Stimulated activated CD8-positive, alpha-beta memory T cell treated with anti-CD3 and anti-CD28 coated beads, Interleukin-4, amount 100 ng/mL, for 24 hours (primary cell): ENCODE results near the gene THOC5.

Experiments
- DNase-seq: peaks from one replicate; pipeline ENCODE4 v3.0.0-alpha.2; 2020; ENCODE audit warnings: low read depth

Gene THOC5

DNA sequence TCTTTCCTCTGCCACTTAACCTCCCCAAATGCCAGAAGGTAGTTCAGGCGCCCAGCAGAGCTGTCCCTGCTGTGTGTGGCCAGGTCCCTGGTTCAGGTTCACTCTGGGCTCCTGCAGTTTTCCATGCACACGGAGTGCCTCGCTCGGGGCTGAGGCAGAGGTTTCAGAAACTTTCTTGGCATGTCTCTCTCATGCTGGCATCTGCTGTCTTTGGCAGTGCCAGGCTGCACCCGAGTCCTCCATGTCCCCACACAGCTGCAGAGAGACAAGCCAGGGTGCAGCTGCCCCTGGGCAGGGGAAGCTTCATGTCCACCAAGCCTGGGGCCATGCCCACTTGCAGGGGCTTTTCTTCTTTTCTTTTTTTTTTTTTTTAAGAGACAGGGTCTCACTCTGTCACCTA is 80.6 kb downstream of the THOC5 start:
- no peak for DNase-seq

DNA sequence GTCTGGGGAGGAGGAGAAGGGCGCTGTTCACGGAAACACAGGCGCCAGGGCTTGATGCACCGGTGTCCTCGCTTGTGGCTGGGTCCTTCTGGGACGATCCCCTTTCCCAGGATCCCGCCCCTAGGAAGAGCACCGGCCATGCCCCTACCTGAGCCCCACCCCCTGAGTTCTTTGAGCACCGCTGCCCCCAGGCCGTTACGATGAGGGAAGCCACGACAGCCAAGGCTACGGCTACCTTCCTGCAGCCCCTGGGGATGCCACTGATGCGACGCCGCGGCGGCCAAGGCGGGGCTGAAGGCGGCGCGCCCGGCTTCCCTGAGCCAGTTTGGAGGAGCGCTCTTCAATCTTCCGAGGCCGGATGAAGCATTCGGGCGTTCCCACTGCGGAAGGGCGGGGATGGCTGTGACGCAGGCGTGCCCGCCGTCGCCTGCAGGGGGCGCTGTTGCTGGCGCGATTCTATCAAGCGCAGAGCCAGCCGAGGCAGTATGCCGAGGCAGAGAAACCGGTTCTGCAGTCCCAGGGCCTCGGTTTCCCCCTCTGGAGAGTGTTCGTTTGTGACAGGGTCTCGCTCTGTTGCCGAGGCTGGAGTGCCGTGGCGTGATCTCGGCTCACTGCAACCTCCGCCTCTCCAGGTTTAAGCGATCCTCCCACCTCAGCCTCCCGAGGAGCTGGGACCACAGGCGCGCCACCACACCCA is 83.2 kb downstream of the THOC5 start:
- peak; percentile 60 for DNase-seq

DNA sequence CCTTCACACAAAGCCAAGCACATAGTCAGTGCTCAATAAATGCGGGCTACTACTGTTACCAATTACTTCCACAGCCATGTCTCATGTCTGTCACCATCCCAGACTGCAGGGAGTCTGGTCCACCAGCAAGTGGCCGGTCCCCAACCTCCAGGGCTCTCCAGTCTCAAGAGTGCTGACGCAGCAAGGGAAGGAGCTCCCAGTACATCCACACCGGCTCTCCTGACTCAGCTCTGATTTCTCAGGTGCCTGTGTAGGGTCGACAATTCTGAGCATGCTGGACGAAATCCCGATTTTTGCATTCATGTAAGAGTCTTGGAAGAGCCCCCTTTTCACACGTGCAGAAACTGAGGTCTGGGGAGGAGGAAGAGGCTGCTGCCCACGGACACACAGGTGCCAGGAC is 83.8 kb downstream of the THOC5 start:
- no peak for DNase-seq

DNA sequence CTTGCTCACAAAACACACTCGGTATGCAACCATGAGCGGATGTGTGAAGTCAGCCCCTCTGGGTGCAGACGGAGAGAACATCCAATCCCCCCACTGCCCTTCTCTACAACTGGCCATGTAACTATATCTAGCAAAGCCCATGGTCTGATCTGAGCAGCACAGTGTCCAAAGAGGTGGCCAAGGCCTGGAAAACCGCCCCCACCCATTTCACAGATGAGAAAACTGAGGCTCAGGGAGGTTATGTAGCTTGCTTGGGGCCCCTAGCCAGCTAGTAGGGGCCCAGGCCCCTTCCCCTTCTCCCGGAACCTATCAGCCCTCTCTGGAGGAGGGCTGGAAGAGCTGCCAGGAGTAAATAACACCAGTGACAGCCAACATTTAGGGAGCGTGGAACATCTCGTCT is 89.0 kb downstream of the THOC5 start:
- DNase-seq = no peak

DNA sequence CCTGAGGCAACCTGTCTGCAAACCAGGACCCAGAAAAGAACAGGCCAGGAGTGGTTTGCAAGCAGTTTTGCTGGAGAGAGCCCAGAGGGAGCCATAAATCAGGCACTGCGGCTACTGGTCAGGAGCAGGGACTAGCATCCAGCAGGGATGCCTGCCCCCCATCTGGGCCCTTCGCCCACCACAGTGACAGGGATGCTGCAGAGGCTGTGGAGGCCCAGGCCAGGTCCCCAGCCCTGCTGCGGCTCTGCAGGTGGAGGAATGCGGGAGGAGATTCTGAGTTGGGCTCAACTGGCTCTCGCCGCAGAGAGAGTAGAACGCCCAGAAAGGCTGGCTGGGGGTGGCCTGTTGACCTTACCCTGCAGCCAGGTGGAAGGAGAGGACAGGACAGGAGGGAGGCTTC is 89.9 kb downstream of the THOC5 start:
- DNase-seq = no peak

DNA sequence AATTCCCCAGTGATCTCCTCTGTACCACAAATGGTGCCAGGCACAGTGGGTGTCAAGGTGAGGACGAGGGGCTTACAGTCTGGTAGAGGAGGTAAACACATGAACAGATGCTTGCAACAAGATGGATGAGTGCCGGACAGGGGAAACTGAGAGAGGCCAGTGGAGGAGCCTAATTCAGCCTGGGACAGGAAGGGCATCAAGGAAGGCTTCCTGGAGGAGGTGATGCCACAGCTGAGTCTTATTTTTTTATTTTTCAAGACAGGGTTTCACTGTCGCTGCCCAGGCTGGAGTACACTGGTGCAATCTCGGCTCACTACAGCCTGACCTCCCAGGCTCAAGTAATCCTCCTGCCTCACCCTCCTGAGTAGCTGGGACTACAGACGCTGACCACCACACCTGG is 92.3 kb downstream of the THOC5 start:
- no peak for DNase-seq

DNA sequence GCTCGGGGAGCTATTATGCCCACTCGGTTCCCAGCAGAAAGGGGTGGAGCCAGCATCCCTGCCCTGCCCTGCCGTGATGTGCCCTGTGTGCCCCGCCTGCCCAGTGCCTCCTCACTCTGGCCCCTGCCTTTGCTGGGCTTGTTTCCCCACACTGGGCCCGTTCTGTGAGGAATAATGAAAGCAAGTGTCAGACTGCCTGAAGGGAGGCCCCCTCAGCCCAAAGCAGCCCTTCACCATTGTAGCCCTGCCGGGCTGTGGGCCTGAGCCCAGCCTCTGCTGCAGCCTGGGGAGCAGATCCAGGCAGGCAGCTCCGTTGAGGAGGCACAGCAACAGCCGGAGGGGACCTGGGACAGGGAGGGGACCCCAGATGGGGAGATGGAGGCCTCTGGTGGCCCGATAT is 93.8 kb downstream of the THOC5 start:
- no peak for DNase-seq

DNA sequence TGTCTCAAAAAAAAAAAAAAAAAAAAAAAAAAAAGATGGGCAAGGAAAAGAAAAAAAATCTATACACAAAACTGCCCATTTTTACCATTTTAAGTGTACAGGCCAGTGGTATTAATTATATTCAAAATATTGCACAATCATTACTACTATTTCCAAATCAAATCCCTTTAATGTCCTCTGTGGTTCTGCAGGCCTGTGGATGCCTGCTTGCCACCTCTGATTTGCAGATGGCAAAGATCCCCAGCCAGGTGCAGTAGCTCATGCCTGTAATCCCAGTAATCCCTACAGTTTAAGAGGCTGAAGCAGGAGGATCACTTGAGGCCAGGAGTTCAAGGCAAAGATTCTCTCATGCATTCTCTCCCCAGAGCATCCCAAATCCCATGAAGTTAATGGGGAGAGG is 95.0 kb downstream of the THOC5 start:
- DNase-seq = no peak

DNA sequence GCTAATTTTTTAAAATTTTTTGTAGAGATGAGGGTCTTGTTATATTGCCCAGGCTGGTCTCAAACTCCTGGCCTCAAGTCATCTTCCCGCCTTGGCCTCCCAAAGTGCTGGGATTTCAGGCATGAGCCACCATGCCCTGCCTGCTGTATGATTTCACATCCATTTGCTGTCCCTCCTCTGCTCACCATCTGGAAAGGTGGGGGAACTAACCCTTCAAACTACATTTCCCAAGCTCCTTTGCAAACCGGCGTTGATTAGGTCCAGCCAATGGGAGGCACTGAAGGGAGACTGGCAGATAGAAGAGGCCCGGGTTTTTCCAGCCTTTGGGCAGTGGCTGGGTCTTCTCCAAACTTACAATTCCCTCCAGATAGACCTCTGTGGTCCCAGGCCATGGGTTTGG is 95.8 kb downstream of the THOC5 start:
- DNase-seq = no peak

DNA sequence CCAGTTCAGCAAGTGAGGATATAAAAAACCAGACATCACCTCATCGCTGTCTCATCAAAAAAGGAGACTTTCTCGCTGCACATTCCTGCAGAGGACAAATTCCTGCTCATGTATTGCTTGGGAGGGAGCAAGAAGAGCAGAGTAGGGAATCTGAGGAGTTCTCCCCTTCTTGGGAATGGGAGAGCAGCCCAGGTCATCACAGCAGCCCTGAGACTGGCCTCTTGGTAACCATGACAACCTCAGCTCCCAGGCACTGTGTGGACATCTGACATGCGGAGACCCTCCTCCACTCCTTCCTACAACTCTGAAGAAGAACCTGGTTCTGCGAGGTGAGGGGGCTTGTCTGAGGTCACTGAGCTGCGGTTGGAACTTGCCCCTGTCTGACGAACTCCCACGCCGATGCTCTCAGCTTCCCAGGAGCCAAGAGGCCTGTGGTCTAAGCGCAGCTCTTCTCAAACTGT is 97.3 kb downstream of the THOC5 start:
- no peak for DNase-seq
